Colon (tissue), 2 donors: ENCODE measurements around the gene ANKRD37.

Experiments
- FAIRE-seq: peaks from 2 replicates; lab custom pipeline; 2012; peaks lifted over from hg19 to GRCh38; lab: Jason Lieb, UNC
- donor health status: control.
- donor health status: control.

Gene ANKRD37

DNA sequence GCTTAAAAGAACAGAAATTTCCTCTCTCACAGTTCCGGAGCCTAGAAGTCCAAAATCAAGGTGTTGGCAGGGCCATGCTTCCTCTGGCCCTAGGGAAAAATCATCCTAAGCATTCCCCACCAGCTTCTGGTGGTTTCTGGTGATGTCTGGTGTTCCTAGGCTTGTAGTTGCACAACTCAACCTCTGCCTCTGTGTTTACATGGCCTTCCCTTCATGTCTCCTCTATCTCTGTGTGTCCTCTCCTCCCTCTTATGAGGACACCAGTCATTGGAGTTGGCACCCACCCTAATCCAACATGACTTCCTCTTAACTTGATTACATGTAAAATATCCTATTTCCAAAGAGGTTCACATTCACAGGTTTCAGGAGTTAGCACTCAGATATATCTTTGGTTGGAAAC, 16.3 kb upstream of the ANKRD37 start:
- no peak for FAIRE-seq

- no peak for FAIRE-seq
Measured at GRCh38 chr4:185381288-185382196, 15.1 kb upstream of the ANKRD37 start.

- FAIRE-seq, result no peak
Measured at GRCh38 chr4:185382754-185383153, 13.9 kb upstream of the ANKRD37 start.

DNA sequence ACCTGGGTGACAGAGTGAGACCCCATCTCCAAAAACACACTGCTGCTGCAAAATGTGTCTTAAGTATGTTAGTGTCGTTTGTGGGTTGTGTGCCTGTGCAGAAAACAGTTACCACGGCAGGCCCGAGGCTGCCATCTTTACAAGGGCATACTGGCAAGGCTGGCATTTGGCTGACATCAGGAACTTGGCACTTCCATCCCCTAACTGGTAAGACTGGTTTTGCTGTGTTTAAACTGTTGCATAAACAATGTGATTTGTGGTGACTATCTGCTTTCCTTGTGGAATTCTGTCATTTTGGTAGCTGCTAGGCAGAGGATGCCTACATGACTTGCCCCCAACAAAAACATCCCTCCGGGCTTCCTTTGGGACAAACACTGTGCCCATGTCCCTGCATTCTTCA, 13.2 kb upstream of the ANKRD37 start:
- FAIRE-seq, result no peak

DNA sequence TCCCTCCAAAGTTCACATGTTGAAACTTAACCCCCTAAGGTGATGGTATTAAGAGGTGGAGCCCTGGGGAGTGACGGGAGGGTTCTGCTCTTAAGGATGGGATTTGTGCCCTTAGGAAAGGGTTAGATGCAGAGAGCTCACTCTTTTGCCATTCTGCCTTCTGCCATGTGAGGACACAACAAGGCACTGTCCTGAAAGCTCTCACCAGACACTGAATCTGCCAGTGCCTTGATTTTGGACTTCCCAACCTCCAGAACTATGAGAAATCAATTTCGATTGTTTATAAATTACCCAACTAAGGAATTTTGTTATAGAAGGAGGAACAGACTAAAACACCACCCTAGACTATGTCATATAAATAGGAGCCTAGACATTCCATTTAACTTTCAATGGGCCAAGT, 12.6 kb upstream of the ANKRD37 start:
- no peak for FAIRE-seq

GRCh38 chr4:185384930-185385331, 11.7 kb upstream of the ANKRD37 start:
- no peak for FAIRE-seq

DNA sequence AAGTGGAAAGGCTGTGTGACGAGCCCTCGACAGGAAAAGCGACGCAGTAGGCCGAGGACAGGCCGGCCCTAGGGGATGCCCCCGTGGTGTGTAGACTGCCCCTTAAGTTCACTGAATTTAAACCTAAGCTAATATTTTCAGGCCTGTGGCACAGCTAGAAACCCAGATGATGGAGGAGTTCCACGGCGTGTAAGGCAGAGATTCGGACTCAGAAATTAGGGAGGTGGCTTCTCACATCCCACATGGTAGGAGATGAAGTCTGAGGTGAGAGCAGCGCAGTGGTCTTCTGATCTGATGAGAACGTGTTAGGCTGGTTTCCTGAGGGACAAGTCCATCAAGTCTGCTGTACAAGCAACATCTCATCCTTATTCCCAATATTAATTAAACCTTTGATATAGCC, 8.7 kb upstream of the ANKRD37 start:
- no peak for FAIRE-seq

DNA sequence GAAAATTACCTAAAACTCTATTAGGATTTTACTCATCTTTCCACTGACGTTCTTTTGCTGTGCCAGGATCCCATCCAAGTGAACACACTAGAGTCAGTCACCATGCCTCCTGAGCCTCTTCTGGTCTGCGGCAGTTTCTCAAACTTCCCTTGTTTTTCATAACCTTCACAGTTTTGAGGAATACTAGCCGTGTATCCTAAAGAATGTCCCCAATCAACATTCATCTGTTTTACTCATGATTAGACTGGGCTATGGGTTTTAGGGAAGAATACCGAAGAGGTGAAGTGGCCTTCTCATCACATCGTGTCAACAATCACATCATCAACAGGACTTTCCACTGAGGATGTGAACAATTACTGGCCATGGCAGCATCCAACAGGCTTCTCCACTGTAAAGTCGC, 5.7 kb upstream of the ANKRD37 start:
- no peak for FAIRE-seq

- no peak for FAIRE-seq
Measured at GRCh38 chr4:185392156-185392555, 4.5 kb upstream of the ANKRD37 start.

DNA sequence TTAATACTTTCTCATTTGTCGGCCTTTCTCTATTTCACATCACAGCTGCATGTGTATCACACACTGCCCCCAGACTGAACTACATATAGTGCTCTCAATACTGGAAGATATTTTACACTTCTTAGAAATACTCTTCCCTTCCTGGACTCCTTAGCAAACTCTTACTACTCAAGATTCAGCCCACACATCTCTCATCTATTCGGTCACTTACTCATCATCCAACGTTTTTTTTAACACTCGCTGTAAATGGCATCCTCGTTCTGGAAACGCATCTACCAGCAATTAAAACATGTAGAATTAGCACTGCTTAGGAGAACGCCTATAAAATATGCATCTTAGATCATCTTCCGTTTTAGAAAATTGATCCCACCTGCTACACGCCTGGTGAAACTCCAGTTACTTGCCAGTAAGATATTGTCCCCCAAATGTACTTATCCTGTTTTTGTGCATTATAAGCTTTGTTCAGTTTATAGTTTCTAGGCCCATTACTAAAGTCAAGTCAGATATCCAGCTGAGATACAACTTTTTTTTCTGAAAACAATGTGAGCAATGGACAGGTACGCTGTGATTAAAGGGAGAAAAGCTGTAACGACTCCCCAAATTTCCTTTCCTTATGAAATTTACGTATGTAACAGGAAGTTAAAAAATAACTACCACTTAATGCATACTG, 1.9 kb upstream of the ANKRD37 start:
- FAIRE-seq, result no peak

DNA sequence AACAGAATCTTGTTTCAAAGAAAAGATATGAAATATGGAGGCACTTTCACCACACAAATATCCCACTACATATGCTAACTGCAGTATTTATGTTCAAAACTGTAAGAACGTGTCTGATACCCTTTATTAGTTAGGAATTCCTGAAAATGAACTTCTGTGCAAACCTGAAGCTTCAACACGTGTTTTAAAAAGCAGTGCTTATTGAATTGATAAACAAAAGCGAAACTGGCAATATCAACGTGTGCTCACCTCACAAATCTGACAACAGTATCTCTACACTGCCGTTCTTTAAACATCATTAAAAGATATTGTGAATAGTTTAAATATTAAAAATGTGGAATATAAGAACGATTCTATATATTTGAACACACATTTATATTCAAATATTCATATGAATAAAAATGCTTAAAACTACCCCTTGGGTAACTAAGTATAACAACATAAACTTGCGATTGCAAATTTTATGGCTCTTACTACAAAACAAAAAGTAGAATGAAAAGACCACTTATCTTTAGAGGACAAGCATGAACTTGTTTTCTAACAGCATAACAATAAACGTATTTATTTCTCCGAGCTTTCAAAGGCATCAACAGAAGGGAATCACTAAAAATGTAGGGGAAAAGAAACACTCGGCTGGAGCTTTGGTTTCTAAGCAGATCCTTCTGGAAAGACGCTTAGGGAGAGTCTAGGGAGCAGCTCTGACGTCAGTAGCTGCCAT, 1.2 kb upstream of the ANKRD37 start, which contains the start of gene LRP2BP:
Gene LRP2BP (minus strand): TSS at position 687 of the 718 bp plus-strand sequence. CDS start 17,738 bp downstream, outside the sequence.
- FAIRE-seq, result peak; percentile 55

- no peak for FAIRE-seq
Measured at GRCh38 chr4:185395956-185396723, 501 bp upstream of the ANKRD37 start.

- FAIRE-seq, result no peak
Measured at GRCh38 chr4:185398618-185399017, 2.0 kb downstream of the ANKRD37 start.

DNA sequence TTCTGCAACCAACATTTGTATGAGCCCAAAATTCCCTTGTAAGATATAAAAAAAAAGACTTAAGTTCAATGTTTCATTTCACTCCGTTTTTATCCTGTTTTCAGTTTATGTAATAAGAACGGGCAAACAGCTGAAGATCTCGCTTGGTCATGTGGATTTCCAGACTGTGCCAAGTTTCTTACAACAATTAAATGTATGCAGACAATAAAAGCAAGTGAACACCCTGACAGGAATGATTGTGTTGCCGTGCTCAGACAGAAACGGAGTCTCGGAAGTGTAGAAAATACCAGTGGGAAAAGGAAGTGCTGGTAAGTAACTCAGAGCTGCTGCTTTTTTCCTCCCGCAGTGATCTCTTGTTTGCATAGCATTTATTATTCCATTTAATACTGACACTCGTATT, 2.8 kb downstream of the ANKRD37 start:
- peak; percentile 38 for FAIRE-seq

GRCh38 chr4:185404031-185404430, 7.4 kb downstream of the ANKRD37 start:
- no peak for FAIRE-seq

GRCh38 chr4:185405296-185405999, 8.8 kb downstream of the ANKRD37 start:
- FAIRE-seq, result no peak

DNA sequence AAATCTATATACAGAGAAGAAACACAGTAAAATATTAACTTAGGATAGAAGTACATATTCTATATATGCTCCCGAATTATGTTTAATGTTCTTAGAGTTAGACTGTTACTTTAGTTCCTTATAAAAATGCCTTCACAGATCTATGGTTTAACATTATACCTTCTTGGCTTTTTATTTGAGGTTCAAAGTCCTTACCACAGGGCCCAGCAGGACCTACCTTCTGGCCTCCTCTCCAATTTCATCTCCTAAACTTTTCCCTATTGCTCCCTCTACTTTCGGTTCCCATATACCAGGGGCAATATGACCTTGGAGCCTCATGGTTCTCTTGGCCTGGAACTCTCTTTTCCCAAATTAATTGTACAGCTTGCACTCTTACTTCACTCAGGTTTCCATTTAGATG, 11.8 kb downstream of the ANKRD37 start:
- no peak for FAIRE-seq

GRCh38 chr4:185411849-185412248, 15.2 kb downstream of the ANKRD37 start:
- no peak for FAIRE-seq

DNA sequence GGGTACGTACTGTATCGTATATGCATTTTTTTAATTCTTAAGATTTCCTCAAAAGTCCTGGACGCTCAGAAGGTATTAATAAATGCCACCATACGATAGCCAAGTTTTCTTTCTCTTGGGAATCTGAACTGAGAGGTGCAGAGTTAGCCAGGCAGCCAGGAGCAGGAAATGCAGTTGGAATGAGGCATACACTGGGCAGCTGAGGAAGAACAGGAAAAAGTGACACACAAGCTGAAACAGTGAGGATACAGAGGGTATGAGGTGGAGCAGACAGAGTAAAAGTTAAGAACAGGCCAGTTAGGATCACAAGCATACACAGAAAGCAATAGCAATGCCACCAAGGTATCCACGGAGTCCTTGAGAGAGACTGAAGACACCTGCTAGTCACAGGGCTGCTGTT, 15.8 kb downstream of the ANKRD37 start:
- FAIRE-seq, result no peak

- FAIRE-seq, result no peak
Measured at GRCh38 chr4:185416955-185417354, 20.3 kb downstream of the ANKRD37 start.

GRCh38 chr4:185421366-185422124, 24.9 kb downstream of the ANKRD37 start:
- FAIRE-seq, result no peak
